GM19455 (cell line): Measurements from ENCODE around the gene MICU2.

Experiments used
- ATAC-seq: cut with Tn5 transposase; IDR thresholded peaks from one replicate; pipeline ENCODE4 v1.9.1; 2021; ENCODE audit not compliant: unreplicated experiment

MICU2 gene

DNA sequence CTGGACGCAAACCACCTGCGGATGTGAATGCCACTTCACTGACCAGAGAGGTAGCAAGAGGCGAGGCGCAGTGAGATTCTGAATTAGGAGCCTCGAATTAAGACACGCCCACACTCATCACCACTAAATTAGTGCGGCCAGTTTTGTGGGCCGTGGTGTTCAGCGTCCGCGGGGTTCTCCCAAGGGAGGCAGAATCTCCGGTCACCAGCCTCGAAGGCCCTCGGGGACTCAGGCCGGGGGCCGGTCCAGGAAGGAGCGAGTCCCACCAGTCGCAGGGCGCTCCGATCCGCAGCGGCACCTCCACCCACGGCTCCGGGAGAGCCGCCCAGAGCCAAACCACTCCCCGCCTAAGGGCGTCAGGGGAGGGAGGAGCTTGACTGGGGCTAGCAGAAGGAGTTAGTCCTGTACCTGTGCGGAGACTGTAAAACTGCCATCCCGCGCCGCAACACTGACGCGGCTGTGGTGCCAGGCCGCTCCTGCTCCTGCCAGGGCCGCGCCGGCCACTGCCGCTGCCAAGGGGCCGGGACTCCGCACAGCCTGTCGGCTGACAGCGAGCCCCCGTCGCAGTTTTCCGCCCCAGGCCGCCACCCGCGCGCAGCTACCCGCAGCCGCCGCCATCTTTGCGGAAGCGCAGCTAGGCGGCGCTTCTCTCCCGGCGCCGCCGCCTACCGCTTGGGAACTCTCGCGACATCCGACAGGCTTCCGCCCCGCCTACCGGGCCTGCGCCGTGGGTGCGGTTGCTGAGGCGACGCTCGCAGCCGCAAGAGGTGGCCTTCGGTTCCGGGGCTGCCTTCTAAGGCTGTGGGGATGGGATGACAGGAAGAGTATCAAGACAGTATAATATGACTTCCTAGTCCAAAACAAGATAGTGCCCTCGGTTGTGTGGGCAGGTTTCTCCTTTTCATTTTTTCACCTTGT, at the start of gene MICU2:
MICU2 (minus strand) TSS at position 640 of the 918 bp plus-strand sequence; CDS start at position 618, 22 bp downstream.
- peak; percentile 97 for ATAC-seq

DNA sequence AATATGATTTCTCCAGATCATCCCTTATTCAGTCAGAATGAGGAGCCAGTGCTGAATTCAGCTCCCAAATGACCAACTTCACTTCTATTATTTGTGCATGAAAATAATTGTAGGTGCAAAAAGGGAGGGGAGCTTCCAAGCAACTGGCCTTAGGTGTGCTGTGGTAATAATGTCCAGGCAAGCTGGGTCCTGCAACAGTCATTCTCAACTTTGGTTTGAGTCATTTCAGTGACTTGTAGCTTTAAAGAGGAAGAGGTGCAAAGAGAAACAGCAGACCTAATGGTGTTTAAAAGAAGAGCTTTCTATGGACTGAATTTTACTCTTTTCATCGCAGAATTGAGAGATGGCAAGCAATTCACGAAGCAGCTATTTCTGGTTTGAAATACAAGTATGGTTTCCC, 37.7 kb upstream of the MICU2 start:
- ATAC-seq: no peak

GRCh38 chr13:21639561-21639960, 35.6 kb upstream of the MICU2 start:
- ATAC-seq: no peak

- no peak for ATAC-seq
Measured at GRCh38 chr13:21638319-21639282, 34.6 kb upstream of the MICU2 start.

DNA sequence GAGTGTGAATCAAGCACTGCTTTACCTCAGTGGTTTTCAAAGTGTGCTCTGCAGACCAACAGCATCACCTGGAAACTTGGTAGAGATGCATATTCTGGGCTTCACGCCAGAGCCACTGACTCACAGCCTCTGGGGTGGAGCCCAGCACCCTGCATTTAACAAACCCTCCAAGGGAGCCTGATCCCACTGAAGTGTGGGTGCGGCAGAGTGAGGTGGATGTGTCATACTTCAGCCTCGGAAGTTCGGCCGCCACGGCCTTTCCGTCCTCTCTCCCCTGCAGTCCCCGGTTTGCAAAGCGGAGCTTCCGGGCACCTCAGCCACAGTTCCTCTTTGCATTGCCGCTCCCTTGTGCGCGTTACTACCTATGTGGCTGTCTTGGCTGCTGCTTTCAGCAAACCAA, 33.3 kb upstream of the MICU2 start:
- no peak for ATAC-seq

DNA sequence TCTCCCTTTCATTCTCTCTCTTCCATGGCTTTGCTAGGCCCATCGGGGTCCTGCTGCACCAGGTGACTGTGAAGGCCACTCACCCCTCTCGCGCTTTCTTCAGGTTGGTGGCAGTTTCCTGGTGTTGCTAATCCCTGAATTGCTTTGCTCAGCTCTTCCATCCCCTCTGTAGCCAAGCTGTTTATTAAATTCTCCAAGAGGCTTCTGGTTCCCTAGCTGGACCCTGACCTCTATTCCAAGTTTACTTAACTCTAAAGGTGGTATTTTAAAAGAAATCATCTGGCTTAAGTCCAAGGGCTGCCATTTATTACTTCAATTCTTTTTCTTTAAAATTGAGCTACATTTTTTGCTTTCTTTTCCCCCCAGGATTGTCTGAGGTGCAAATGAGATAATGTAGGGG, 32.7 kb upstream of the MICU2 start:
- ATAC-seq: no peak

DNA sequence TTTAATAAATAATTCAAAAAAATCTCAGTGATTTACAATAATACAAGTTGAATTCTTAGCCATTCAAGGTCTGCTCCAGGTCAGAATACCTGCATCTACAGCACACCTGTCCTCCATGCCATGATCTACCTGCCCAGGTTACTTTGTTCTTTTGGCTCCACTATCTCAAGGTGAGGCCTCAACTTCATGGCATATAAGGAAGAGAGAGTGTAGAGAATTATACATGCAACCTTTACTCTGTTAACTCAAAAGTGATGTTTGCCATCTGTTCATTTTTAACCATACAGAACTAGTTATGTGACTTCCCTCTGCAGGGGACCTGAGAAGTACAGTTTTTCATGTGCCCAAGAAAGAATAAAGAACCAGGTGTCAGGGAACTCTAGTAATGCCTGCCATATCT, 28.2 kb upstream of the MICU2 start:
- no peak for ATAC-seq

GRCh38 chr13:21625366-21625765, 21.4 kb upstream of the MICU2 start:
- ATAC-seq: no peak

GRCh38 chr13:21620861-21621260, 16.9 kb upstream of the MICU2 start:
- no peak for ATAC-seq

- ATAC-seq: no peak
Measured at GRCh38 chr13:21619633-21620220, 15.8 kb upstream of the MICU2 start.

DNA sequence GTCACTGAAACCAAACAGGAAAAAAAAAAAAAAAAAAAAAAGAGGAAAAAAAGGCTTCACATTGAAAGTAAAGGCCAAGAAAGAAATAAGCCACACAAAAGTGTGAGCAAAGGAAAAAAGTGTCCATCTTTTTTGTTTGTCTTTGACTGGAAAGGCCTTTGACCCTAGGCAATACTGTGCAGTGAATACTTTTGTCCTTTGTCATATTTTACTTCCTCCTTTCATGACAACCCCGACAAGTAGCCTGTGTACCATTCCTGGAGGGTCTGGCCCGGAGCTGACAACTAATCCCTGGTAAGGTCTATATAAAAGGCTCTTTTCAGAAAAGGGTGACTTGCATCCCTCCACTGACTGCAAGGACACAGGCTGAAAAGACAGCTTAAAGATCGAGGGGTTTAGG, 12.9 kb upstream of the MICU2 start:
- ATAC-seq: no peak

GRCh38 chr13:21616205-21616866, 12.4 kb upstream of the MICU2 start:
- ATAC-seq: no peak

GRCh38 chr13:21615427-21615826, 11.5 kb upstream of the MICU2 start:
- no peak for ATAC-seq

GRCh38 chr13:21613791-21614190, 9.8 kb upstream of the MICU2 start:
- no peak for ATAC-seq

- no peak for ATAC-seq
Measured at GRCh38 chr13:21611385-21611784, 7.4 kb upstream of the MICU2 start.

DNA sequence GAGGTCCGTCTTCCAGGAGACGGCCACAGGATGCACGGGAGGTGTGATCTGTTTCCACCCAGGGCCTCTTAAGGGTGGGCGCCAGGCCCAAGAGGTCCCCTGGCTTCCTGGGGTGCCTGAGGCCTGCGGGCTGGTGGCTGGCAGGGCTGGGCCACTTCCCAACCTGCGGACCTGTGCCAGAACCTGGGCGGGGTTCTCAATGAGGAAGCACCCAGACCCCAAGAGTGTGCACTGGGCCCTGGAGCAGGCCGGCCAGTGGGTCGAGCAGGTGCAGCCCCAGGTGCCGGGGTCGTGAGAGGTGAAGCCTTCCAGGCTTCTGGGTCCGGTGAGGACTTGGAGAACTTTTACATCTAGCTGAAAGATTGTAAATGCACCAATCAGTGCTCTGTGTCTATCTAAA, 6.7 kb upstream of the MICU2 start:
- no peak for ATAC-seq

- no peak for ATAC-seq
Measured at GRCh38 chr13:21608961-21609360, 5.0 kb upstream of the MICU2 start.

DNA sequence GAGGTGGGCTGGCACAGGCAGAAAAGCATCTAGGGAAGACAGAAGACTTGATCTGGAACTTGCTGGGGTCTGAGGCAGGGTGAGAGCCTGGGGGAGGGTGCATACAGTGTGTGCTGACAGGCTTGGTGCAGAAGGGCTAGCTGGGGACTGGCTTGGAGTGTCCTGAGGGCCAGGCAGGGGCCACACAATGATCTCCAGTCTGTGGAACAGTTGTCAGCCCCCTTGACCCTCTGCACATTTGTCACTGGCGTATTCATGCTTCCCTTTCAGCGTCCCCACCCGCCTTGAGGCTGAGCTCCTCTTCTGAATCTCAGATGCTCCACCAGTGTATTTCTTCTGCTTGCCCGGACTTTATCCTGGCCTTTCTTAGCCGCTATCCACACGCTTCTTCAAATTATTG, 2.8 kb upstream of the MICU2 start:
- ATAC-seq: no peak

DNA sequence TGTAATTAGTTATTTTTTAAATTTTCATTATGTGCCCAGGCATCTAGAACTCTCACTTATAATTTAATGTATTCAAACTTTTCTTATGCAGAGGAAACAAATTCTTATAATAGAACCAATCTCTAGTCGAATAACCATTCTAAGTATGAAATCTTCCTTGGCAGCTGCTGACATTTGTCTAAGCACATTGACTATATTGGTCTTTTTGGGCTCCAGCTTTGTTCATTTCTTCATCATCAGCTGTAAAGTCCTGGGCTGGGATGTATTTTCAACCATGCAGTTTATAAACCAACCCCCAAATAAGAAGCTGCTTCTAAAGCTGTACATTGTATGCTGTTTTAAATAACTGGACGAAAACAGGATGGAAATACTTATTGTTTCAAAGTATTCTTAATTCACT, 2.3 kb upstream of the MICU2 start:
- no peak for ATAC-seq

DNA sequence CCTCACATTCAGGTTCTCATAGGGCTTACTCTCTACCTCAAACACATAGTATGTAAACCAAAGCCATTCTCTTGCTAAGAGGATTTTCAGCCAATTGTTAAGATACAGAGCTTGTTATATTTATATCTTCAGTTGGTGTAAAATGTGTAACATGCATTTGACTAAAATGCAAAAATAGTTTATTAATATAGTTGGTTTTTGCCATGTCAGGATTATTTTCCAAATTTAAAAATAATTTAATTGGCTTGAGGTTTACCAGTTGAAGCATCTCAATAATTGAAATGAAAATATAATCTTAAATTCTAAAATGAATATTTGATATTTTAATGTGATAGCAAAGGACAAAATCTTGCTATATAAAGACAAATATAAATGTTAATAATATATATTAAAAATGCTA, 7.2 kb downstream of the MICU2 start:
- ATAC-seq: no peak

- peak; percentile 54 for ATAC-seq
Measured at GRCh38 chr13:21595546-21595822, 8.5 kb downstream of the MICU2 start.
